Natural killer cell (primary cell): ENCODE results near the gene STAM2. TPM values are rescaled to one million over a fixed set of nuclear protein-coding genes. Genes with fewer than 3 reads are reported as not detected.
"Not testable (repeated sequence)": the region's sequence is repeated elsewhere in the genome, so short reads cannot be mapped to it uniquely, and the experiment has no call there.

Experiments
- ATAC-seq, 3 donors: fragments of 150-1000 bp in 2 of 3; fragments of 200-7000 bp in 1 of 3; cut with Tn5 transposase; 1 replicate in 1 of 3; 2 replicates in 2 of 3; pipeline ENCODE4 v1.10.0; 2021; ENCODE audit warnings: mild to moderate bottlenecking in 2 of 3, moderate library complexity in 2 of 3
- DNase-seq, 2 donors: peaks; one replicate each; pipeline versions ENCODE4 v3.0.0 to v3.0.0-alpha.2; 2013 to 2021; ENCODE audit warnings: mixed read lengths in 1 of 2
- H3K27ac ChIP-seq: one replicate; pipeline ENCODE4 v1.5.1; 2013; ENCODE audit warnings: mild to moderate bottlenecking, low read length
- H3K27me3 ChIP-seq: one replicate; pipeline ENCODE4 v1.6.1; 2013; ENCODE audit warnings: low read length; ENCODE audit not compliant: control insufficient read depth, insufficient read depth
- H3K36me3 ChIP-seq: one replicate; pipeline ENCODE4 v1.6.1; 2013; ENCODE audit warnings: low read length; ENCODE audit not compliant: control insufficient read depth, insufficient read depth
- H3K4me1 ChIP-seq: one replicate; pipeline ENCODE4 v1.6.1; 2013; ENCODE audit warnings: low read length; ENCODE audit not compliant: control insufficient read depth, insufficient read depth
- H3K4me3 ChIP-seq: one replicate; pipeline ENCODE4 v1.5.1; 2013; ENCODE audit warnings: low read length
- H3K9me3 ChIP-seq: one replicate; pipeline ENCODE4 v1.6.1; 2013; ENCODE audit warnings: low read length; ENCODE audit not compliant: control insufficient read depth, insufficient read depth
- H3K27ac Mint-ChIP-seq, 2 donors: one replicate each; pipeline ENCODE4 v1.8.0; 2022; ENCODE audit warnings: mild to moderate bottlenecking in 2 of 2, mixed read lengths in 2 of 2, moderate library complexity in 1 of 2
- H3K27me3 Mint-ChIP-seq, 2 donors: one replicate each; pipeline ENCODE4 v1.8.0; 2022; ENCODE audit warnings: low read depth in 2 of 2, mixed read lengths in 2 of 2
- H3K36me3 Mint-ChIP-seq: one replicate; pipeline ENCODE4 v1.8.0; 2022; ENCODE audit warnings: mixed read lengths
- H3K4me1 Mint-ChIP-seq, 2 donors: one replicate each; pipeline ENCODE4 v1.8.0; 2022; ENCODE audit warnings: mixed read lengths in 2 of 2
- H3K4me3 Mint-ChIP-seq: one replicate; pipeline ENCODE4 v1.8.0; 2022; ENCODE audit warnings: mild to moderate bottlenecking, moderate library complexity, mixed read lengths
- H3K9me3 Mint-ChIP-seq, 2 donors: one replicate each; pipeline ENCODE4 v1.8.0; 2022; ENCODE audit warnings: mixed read lengths in 2 of 2
- CTCF ChIP-seq: fragments of 200-600 bp; IDR thresholded peaks from one replicate; pipeline ENCODE4 v1.8.0; 2022; ENCODE audit warnings: antibody characterized with exemption
- WGBS: methylation state at CpG from one replicate; pipeline ENCODE4 v1.1.7; 2013; ENCODE audit warnings: missing lambda C conversion rate; ENCODE audit not compliant: insufficient coverage; 5-methylcytosine and 5-hydroxymethylcytosine counted together
- intact Hi-C: fragments of 100-400 bp; cut with micrococcal nuclease; formaldehyde crosslinking; loops from one replicate; pipeline ENCODE4 v1.14.2; 2022
- total RNA-seq, 4 donors: library from RNA; stranded (reverse); fragments of 120-200 nt in 1 of 4; gene quantifications; one replicate each; pipeline versions ENCODE4 v1.2.3 to v1.2.4, GENCODE V29; 2013 to 2022

STAM2 gene
- total RNA-seq, 3 donors from 2014 or later (not counting 1 experiment from before 2014, with no cell fraction given) = 18.7 to 23.1 (median 19.2) TPM

GRCh38 chr2:152166633-152167032 lies 8.9 kb downstream of the STAM2 start:
- no peak for TF ChIP-seq CTCF
- Mint-ChIP-seq H3K4me3 (peak overlapping the region; percentile 7), H3K4me1 (peaks cover 42 to 57% of the 10 kb centered on the region in 2 donors), H3K36me3 (no peaks in the 10 kb centered on the region), H3K27me3 (no peaks in the 10 kb centered on the region), H3K9me3 (peaks cover 0 to 2% of the 10 kb centered on the region in 2 donors), H3K27ac (peak overlapping the region; percentile 58 to 73)
- intact Hi-C loops = no loop called here
- no peaks in the 10 kb centered on the region for H3K27me3 ChIP-seq
- H3K4me1 ChIP-seq = no peaks in the 10 kb centered on the region
- H3K4me3 ChIP-seq = no peak overlapping the region
- no CpG with 5 or more reads among the region's 3 CpGs for WGBS
- H3K36me3 ChIP-seq = no peaks in the 10 kb centered on the region
- DNase-seq (no peak), ATAC-seq (peak in 2 of 3 donors; percentile 21 to 36)
- no peak overlapping the region for H3K27ac ChIP-seq
- H3K9me3 ChIP-seq = no peaks in the 10 kb centered on the region

GRCh38 chr2:152165780-152166179 lies 9.8 kb downstream of the STAM2 start:
- ATAC-seq (no peak), DNase-seq (no peak)
- Mint-ChIP-seq H3K4me1 (peaks cover 39 to 57% of the 10 kb centered on the region in 2 donors), H3K36me3 (no peaks in the 10 kb centered on the region), H3K27ac (no peak overlapping the region), H3K27me3 (no peaks in the 10 kb centered on the region), H3K4me3 (no peak overlapping the region), H3K9me3 (peaks cover 0 to 2% of the 10 kb centered on the region in 2 donors)
- 91% methylated on average over 7 of the region's 7 CpGs for WGBS
- Histone ChIP-seq H3K4me3 (no peak overlapping the region), H3K27ac (no peak overlapping the region), H3K4me1 (no peaks in the 10 kb centered on the region), H3K36me3 (no peaks in the 10 kb centered on the region), H3K27me3 (no peaks in the 10 kb centered on the region), H3K9me3 (no peaks in the 10 kb centered on the region)
- intact Hi-C loops = no loop called here
- no peak for TF ChIP-seq CTCF

DNA sequence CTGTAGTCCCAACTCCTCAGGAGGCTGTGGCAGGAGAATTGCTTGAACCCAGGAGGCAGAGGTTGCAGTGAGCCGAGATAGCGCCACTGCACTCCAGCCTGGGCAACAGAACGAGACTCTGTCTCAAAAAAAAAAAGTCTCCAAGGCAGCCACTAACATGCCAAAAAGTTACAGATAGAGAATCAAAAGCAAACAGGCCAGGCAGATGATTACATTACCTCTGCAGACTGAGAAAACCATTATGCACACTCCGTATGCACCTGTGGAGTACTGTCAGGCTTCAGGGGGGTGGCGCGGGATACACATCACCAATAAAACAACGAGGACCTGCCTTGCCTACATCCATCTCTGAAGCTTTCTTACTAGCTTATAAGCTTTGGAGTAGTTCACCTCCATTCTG lies 10.3 kb downstream of the STAM2 start:
- Histone ChIP-seq H3K27me3 (no peaks in the 10 kb centered on the region), H3K27ac (no peak overlapping the region), H3K4me1 (no peaks in the 10 kb centered on the region), H3K36me3 (no peaks in the 10 kb centered on the region), H3K9me3 (no peaks in the 10 kb centered on the region), H3K4me3 (no peak overlapping the region)
- DNase-seq (no peak), ATAC-seq (no peak)
- intact Hi-C loops = no loop called here
- Mint-ChIP-seq H3K27ac (no peak overlapping the region), H3K4me3 (no peak overlapping the region), H3K27me3 (no peaks in the 10 kb centered on the region), H3K4me1 (peaks cover 39 to 57% of the 10 kb centered on the region in 2 donors), H3K36me3 (no peaks in the 10 kb centered on the region), H3K9me3 (peaks cover 0 to 2% of the 10 kb centered on the region in 2 donors)
- 92% methylated on average over 7 of the region's 7 CpGs for WGBS
- no peak for TF ChIP-seq CTCF

- H3K36me3 Mint-ChIP-seq, H3K36me3 ChIP-seq, H3K4me3 Mint-ChIP-seq, H3K4me1 ChIP-seq, H3K9me3 ChIP-seq, H3K27ac ChIP-seq, H3K4me3 ChIP-seq, intact Hi-C loops, H3K9me3 Mint-ChIP-seq, ATAC-seq, H3K27me3 ChIP-seq, DNase-seq, H3K27me3 Mint-ChIP-seq: not testable (repeated sequence)
- Mint-ChIP-seq H3K27ac (peak overlapping the region in 1 of 2 donors; percentile 41), H3K4me1 (peaks cover 41 to 51% of the 10 kb centered on the region in 2 donors)
- WGBS = 98% methylated on average over 5 of the region's 5 CpGs
These were observed 11.9 kb downstream of the STAM2 start for GRCh38 chr2:152163669-152164068.
